ENCODE data around the gene C12orf42. TPM values are rescaled to one million over a fixed set of nuclear protein-coding genes. Genes with fewer than 3 reads are reported as not detected.

C12orf42 gene
- total and polyA plus RNA-seq, 10 of the 15 experiments (the other 5 are each of a cell fraction or from before 2014, with no cell fraction given) = 1.4 to 7.0 (median 2.4) TPM

GRCh38 chr12:103422746-103423515 is 72.8 kb downstream of the C12orf42 start:
- FAIRE-seq (no peak), DNase-seq (ENCODE audit: low read depth, low spot score) (no peak), ATAC-seq (no peak)
- WGBS (ENCODE audit: insufficient coverage, insufficient replicate concordance, low lambda C conversion rate, missing lambda C conversion rate) = 53% methylated on average over 4 of the region's 4 CpGs
- in situ Hi-C loops (cut with MboI) (no loop called here), intact Hi-C loops (cut with micrococcal nuclease; ENCODE audit: unreplicated experiment) (no loop called here)
- H3K27me3 ChIP-seq (replicated peaks in 1 of 2; ENCODE audit: control insufficient read depth in 2 of 2, insufficient read depth in 2 of 2, low read length in 1 of 2) = no peaks in the 10 kb centered on the region
- ChIA-PET POLR2A (no interaction called here), CTCF (interaction anchor here (1.6 kb wide), 1 partner anchor 43 kb away, joined by 3 read pairs; no protein-coding TSS in a partner anchor), RAD21 (ENCODE audit: unreplicated experiment) (interaction anchor here (0.7 kb wide), 1 partner anchor 491 kb away, joined by 3 read pairs; no protein-coding TSS in a partner anchor), SMC1A (ENCODE audit: uncharacterized antibody, unreplicated experiment) (no interaction called here)
- H3K9ac ChIP-seq (ENCODE audit: control insufficient read depth, insufficient read depth, low read length) = no peak overlapping the region
- no peak overlapping the region for H3K4me3 ChIP-seq
- H3K36me3 ChIP-seq (ENCODE audit: control insufficient read depth in 2 of 2, insufficient read depth in 2 of 2, low read length in 1 of 2) = no peaks in the 10 kb centered on the region; a peak in 1 of 4 replicates
- no peak overlapping the region for H2AFZ ChIP-seq (ENCODE audit: control insufficient read depth, low read depth, low read length)
- H3K4me1 ChIP-seq (ENCODE audit: control insufficient read depth, insufficient read depth, low read length) = no peaks in the 10 kb centered on the region
- no peak overlapping the region for H3K27ac ChIP-seq (ENCODE audit: control insufficient read depth, insufficient read depth)
- peaks cover 2% of the 10 kb centered on the region; the same call in 2 of the 3 replicates for H3K9me3 ChIP-seq (replicated peaks; ENCODE audit: control insufficient read depth, insufficient read depth, low read length)
- H4K20me1 ChIP-seq (ENCODE audit: control insufficient read depth, insufficient read depth) = no peaks in the 10 kb centered on the region
- no TSS peak for BruUV-seq (replicated peaks)
- H3K79me2 ChIP-seq (ENCODE audit: control insufficient read depth, insufficient read depth, low read length) = no peaks in the 10 kb centered on the region
- no peak overlapping the region for H3K4me2 ChIP-seq (ENCODE audit: control insufficient read depth, insufficient read depth)
- no peak for TF ChIP-seq ZBTB4 (CRISPR knock-in tag; IDR thresholded peaks at IDR 0.05)
- no peak for TF ChIP-seq PBX3 (IDR thresholded peaks at IDR 0.05; ENCODE audit: insufficient replicate concordance, low read depth, low read length)
- no peak for TF ChIP-seq MEF2B (IDR thresholded peaks at IDR 0.05; ENCODE audit: partially characterized antibody, poor library complexity, severe bottlenecking)
- TF ChIP-seq ZNF622 (IDR thresholded peaks at IDR 0.05) = no peak
- TF ChIP-seq TARDBP (IDR thresholded peaks at IDR 0.05; ENCODE audit: borderline replicate concordance) = no peak
- TF ChIP-seq NR2C2 (IDR thresholded peaks at IDR 0.05; ENCODE audit: borderline replicate concordance, control insufficient read depth, insufficient read length, low read depth) = no peak
- no peak for TF ChIP-seq JUND (IDR thresholded peaks at IDR 0.05; ENCODE audit: low read depth, low read length)
- TF ChIP-seq ZBED1 (IDR thresholded peaks at IDR 0.05; ENCODE audit: borderline replicate concordance) = no peak
- no peak for TF ChIP-seq NR2C1 (IDR thresholded peaks at IDR 0.05)
- no peak for TF ChIP-seq ZZZ3 (IDR thresholded peaks at IDR 0.05; ENCODE audit: control insufficient read depth, insufficient read length, low read depth)
- TF ChIP-seq KAT2A (conservative IDR thresholded peaks at IDR 0.05; ENCODE audit: control insufficient read depth, low read depth, low read length) = no peak
- TF ChIP-seq BCL11A (IDR thresholded peaks at IDR 0.05; ENCODE audit: low read depth, low read length) = no peak
- no peak for TF ChIP-seq NBN (IDR thresholded peaks at IDR 0.05)
- no peak for TF ChIP-seq ZNF687 (IDR thresholded peaks at IDR 0.05)

Measured in GM12878 (cell line).